ENCODE measurements around the gene FBXW7. TPM values are rescaled to one million over a fixed set of nuclear protein-coding genes. Genes with fewer than 3 reads are reported as not detected.

FBXW7 gene
- total RNA-seq, 1 donor, result 79.5 TPM

DNA sequence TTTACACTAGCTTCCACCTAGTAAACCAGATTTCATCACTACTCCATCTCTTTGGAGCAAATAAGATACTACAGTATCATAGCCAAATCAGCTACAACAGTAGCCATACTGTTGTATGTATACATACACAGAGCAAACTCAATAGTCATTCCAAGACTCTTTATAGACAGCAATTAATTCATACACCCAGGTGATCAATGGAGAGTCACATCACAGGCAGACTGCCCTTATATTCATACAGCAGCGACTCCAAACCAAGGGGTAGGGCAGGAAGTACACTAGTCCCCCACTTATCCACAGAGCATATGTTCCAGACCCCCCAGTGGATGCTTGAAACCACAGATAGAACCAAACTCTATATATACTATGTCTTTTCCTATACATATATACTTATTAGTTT, 76.6 kb downstream of the FBXW7 start:
- H3K4me3 ChIP-seq (ENCODE audit: low read depth, low read length), result no peak overlapping the region
- no peak for TF ChIP-seq CTCF (IDR thresholded peaks at IDR 0.05; ENCODE audit: insufficient read depth, low read depth, low read length)
- no peak for DNase-seq (ENCODE audit: low read depth)

DNA sequence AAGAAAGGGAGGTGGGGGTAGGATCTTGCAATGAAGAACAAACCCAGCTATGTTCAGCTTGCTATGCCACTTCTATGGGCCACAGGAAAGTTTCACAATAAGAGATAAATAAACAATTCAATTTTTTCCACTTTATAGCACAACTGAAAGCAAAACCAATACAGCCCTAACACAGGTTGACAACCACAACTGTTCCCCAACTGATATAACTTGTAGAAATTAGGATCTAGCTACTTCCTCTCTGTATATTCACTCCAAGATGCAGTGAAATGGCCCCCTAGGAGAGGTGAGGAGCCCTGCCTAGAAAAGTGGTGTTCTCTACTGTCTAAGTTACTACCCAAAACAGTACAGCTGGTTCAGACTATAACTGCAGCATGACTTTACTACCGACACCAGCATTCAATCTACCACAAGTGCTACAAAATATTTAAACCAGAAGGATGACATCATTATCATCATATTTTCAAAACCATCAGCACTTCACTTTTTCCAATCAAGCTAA, 77.0 kb downstream of the FBXW7 start:
- H3K4me3 ChIP-seq (ENCODE audit: low read depth, low read length), result no peak overlapping the region
- no peak for TF ChIP-seq CTCF (IDR thresholded peaks at IDR 0.05; ENCODE audit: insufficient read depth, low read depth, low read length)
- peak; percentile 43 for DNase-seq (ENCODE audit: low read depth)

- H3K4me3 ChIP-seq (ENCODE audit: low read depth, low read length), result no peak overlapping the region
- no peak for TF ChIP-seq CTCF (IDR thresholded peaks at IDR 0.05; ENCODE audit: insufficient read depth, low read depth, low read length)
- no peak for DNase-seq (ENCODE audit: low read depth)
Measured at GRCh38 chr4:152456609-152457008, 79.3 kb downstream of the FBXW7 start.

- no peak for TF ChIP-seq CTCF (IDR thresholded peaks at IDR 0.05; ENCODE audit: insufficient read depth, low read depth, low read length)
- no peak overlapping the region for H3K4me3 ChIP-seq (ENCODE audit: low read depth, low read length)
- no peak for DNase-seq (ENCODE audit: low read depth)
Measured at GRCh38 chr4:152455311-152455710, 80.6 kb downstream of the FBXW7 start.

DNA sequence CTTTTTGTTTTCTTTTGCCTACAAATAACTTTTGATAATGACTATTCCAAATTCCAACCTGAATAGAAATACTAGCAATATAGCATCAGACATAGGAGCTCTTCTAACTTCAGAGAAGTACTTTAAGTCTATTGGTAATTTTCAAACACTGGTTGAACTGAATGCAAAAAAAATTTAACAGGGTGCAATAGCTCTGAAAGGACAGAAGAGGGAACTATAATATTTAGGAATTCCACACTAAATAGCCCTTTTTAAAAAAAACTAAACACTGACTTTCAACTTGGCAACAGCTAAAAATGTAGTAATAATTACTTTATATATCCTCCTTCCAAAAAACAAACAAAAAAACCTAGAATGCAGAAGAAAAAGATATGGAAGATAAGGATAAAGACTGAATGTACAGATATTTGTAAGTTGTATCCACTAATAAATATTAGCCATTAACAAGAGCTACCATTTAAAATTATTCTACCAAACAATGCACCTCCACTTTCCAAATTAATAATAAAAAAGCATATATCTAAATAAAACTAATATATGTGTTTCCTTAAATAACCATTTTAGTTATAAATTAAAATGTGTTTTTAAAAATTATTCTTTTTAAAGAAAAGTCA, 81.4 kb downstream of the FBXW7 start:
- peak; percentile 68 for TF ChIP-seq CTCF (IDR thresholded peaks at IDR 0.05; ENCODE audit: insufficient read depth, low read depth, low read length)

DNA sequence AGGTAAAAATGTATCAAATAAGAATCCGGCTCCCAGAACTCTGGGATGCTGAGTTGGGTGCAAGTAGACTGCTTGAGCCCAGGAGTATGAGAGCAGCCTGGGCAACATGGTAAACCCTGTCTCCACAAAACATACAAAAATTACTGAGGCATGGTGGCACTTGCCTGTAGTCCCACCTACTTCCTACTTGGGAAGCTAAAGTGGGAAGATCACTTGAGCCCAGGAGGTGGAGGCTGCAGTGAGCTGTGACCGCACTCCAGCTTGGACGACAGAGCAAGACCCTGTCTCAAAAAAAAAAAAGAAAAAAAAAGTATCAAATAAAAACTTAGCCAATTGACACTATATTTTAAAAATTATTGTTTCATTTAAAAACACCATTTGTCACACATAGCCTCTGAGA, 84.4 kb downstream of the FBXW7 start:
- DNase-seq (ENCODE audit: low read depth), result no peak
- H3K4me3 ChIP-seq (ENCODE audit: low read depth, low read length), result no peak overlapping the region
- TF ChIP-seq CTCF (IDR thresholded peaks at IDR 0.05; ENCODE audit: insufficient read depth, low read depth, low read length), result no peak

More for the DNA sequence above, 81.4 kb downstream of the FBXW7 start:
- no peak overlapping the region for H3K4me3 ChIP-seq (ENCODE audit: low read depth, low read length)
- peak; percentile 39 for DNase-seq (ENCODE audit: low read depth)

GRCh38 chr4:152448854-152449253, 87.0 kb downstream of the FBXW7 start:
- TF ChIP-seq CTCF (IDR thresholded peaks at IDR 0.05; ENCODE audit: insufficient read depth, low read depth, low read length), result no peak
- H3K4me3 ChIP-seq (ENCODE audit: low read depth, low read length), result no peak overlapping the region
- no peak for DNase-seq (ENCODE audit: low read depth)

Data from fibroblast of villous mesenchyme (primary cell).